T-helper 1 cell treated with Interleukin-12 subunit alpha and Interleukin-12 subunit beta and Interleukin-4 antibody, amounts not matched to agents 30 μg/mL and 1 μg/mL, for 36 hours (primary cell): Measurements from ENCODE around the gene DMWD.

ENCODE experiments used
- H3K27ac Mint-ChIP-seq: one replicate; pipeline ENCODE4 v1.8.0; 2021; ENCODE audit warnings: mild to moderate bottlenecking, mixed read lengths
- H3K27me3 Mint-ChIP-seq: one replicate; pipeline ENCODE4 v1.8.0; 2021; ENCODE audit warnings: low read depth, mixed read lengths
- H3K36me3 Mint-ChIP-seq: one replicate; pipeline ENCODE4 v1.8.0; 2021; ENCODE audit warnings: low read depth, mixed read lengths
- H3K4me1 Mint-ChIP-seq: one replicate; pipeline ENCODE4 v1.8.0; 2021; ENCODE audit warnings: low read depth, mixed read lengths
- H3K4me3 Mint-ChIP-seq: one replicate; pipeline ENCODE4 v1.8.0; 2021; ENCODE audit warnings: mild to moderate bottlenecking, moderate library complexity, mixed read lengths
- H3K9me3 Mint-ChIP-seq: one replicate; pipeline ENCODE4 v1.8.0; 2021; ENCODE audit warnings: mixed read lengths

DMWD gene

GRCh38 chr19:45821103-45821521, 28.5 kb upstream of the DMWD start:
- Mint-ChIP-seq H3K9me3 (no peaks in the 10 kb centered on the region), H3K27me3 (no peaks in the 10 kb centered on the region), H3K4me3 (no peak overlapping the region), H3K36me3 (peaks cover 20% of the 10 kb centered on the region), H3K27ac (no peak overlapping the region), H3K4me1 (peaks cover 2% of the 10 kb centered on the region)

DNA sequence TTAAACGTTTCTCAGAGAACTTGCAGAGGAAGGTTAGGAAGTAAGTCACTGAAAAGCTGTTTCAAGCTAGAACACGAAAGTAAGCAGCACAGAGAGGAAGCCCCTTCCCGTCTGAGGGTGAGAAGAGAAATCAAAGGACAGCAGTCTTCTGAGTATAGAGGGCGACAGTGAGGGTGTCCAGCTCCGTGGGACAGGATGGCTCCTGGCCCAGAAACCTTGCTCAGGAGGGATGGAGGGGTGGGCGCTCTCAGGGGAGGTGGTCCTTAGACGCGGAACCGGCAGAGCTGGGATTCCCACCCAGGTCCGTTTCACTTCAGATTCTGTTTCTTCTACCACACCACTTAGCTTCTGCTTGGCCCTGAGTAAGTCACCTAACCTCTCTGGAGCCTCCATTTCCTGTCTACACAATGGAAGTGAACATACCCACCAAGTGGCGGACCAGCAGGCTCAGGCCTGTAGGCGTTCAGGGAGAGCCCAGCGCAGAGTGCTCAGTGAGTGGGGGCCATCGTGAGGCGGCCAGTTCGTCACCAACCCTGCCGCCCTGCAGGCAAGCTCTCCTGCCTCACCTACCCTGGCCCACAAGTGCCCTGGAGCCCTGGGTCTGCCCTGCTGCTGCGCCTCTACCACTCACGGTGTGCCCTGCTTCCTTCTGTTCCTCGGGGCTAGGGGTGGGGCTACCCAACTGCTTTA, 27.9 kb upstream of the DMWD start:
- Mint-ChIP-seq H3K4me3 (no peak overlapping the region), H3K9me3 (no peaks in the 10 kb centered on the region), H3K4me1 (peaks cover 2% of the 10 kb centered on the region), H3K27ac (no peak overlapping the region), H3K36me3 (peaks cover 18% of the 10 kb centered on the region), H3K27me3 (no peaks in the 10 kb centered on the region)

- H3K4me1 Mint-ChIP-seq = peaks cover 2% of the 10 kb centered on the region
- no peaks in the 10 kb centered on the region for H3K27me3 Mint-ChIP-seq
- H3K36me3 Mint-ChIP-seq = peaks cover 16% of the 10 kb centered on the region
- no peak overlapping the region for H3K27ac Mint-ChIP-seq
- no peaks in the 10 kb centered on the region for H3K9me3 Mint-ChIP-seq
- no peak overlapping the region for H3K4me3 Mint-ChIP-seq
These were observed 27.1 kb upstream of the DMWD start for GRCh38 chr19:45819769-45820168.

- Mint-ChIP-seq H3K4me1 (peaks cover 2% of the 10 kb centered on the region), H3K27ac (no peak overlapping the region), H3K4me3 (no peak overlapping the region)
These were observed 25.2 kb upstream of the DMWD start for GRCh38 chr19:45817725-45818301.

GRCh38 chr19:45817010-45817724, 24.5 kb upstream of the DMWD start:
- H3K27me3 Mint-ChIP-seq = no peaks in the 10 kb centered on the region
- no peak overlapping the region for H3K4me3 Mint-ChIP-seq
- peaks cover 5% of the 10 kb centered on the region for H3K36me3 Mint-ChIP-seq
- H3K9me3 Mint-ChIP-seq = no peaks in the 10 kb centered on the region
- no peak overlapping the region for H3K27ac Mint-ChIP-seq
- peaks cover 2% of the 10 kb centered on the region for H3K4me1 Mint-ChIP-seq

More at GRCh38 chr19:45817725-45818301, 25.2 kb upstream of the DMWD start:
- Mint-ChIP-seq H3K36me3 (peaks cover 5% of the 10 kb centered on the region), H3K9me3 (no peaks in the 10 kb centered on the region), H3K27me3 (no peaks in the 10 kb centered on the region)

GRCh38 chr19:45816236-45817009, 23.8 kb upstream of the DMWD start:
- H3K4me3 Mint-ChIP-seq = no peak overlapping the region

GRCh38 chr19:45815481-45816216, 23.0 kb upstream of the DMWD start:
- Mint-ChIP-seq H3K4me1 (peaks cover 2% of the 10 kb centered on the region), H3K9me3 (no peaks in the 10 kb centered on the region), H3K36me3 (peaks cover 2% of the 10 kb centered on the region), H3K27ac (no peak overlapping the region), H3K27me3 (no peaks in the 10 kb centered on the region), H3K4me3 (no peak overlapping the region)

More at GRCh38 chr19:45816236-45817009, 23.8 kb upstream of the DMWD start:
- Mint-ChIP-seq H3K27ac (no peak overlapping the region), H3K9me3 (no peaks in the 10 kb centered on the region), H3K4me1 (peaks cover 2% of the 10 kb centered on the region), H3K27me3 (no peaks in the 10 kb centered on the region), H3K36me3 (peaks cover 5% of the 10 kb centered on the region)

DNA sequence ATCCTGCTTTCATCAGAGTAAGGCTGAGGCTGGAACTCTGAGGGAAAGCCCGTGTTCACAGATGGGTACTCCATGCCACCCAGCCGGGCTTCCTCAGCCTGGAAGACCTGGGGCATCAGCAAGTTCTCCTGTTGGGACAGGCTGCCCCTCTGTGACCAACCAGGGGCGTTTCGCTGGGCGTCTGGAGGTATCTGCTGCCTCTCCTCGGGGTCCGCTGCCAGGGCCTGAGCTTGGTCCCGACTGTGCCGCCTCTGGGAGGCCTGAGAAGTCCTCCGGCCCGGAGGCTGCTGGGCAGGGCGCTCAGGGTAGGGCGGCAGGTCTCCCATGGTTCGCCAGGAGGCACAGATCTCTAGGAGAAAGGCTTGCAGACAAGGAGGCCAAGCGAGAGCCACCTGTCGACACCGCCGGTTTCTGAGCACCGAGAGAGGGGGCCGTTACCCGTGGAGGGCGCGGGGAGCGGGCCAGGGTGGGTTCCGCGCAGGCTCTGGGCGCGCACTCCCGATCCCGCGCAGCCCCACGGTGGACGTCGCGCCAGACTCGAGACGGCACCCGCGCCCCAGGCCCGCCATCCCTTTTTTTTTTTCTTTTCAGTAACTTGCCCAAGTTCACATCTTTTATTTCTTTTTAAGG, 22.3 kb upstream of the DMWD start, which contains the start of gene RSPH6A:
Gene RSPH6A (minus strand): TSS at position 458 of the 630 bp plus-strand sequence. CDS start 132 bp downstream, at position 326.
- Mint-ChIP-seq H3K36me3 (peaks cover 2% of the 10 kb centered on the region), H3K9me3 (no peaks in the 10 kb centered on the region), H3K27ac (no peak within 1 kb of the TSS), H3K4me1 (peaks cover 7% of the 10 kb centered on the region), H3K27me3 (no peaks in the 10 kb centered on the region), H3K4me3 (no peak within 1 kb of the TSS)

DNA sequence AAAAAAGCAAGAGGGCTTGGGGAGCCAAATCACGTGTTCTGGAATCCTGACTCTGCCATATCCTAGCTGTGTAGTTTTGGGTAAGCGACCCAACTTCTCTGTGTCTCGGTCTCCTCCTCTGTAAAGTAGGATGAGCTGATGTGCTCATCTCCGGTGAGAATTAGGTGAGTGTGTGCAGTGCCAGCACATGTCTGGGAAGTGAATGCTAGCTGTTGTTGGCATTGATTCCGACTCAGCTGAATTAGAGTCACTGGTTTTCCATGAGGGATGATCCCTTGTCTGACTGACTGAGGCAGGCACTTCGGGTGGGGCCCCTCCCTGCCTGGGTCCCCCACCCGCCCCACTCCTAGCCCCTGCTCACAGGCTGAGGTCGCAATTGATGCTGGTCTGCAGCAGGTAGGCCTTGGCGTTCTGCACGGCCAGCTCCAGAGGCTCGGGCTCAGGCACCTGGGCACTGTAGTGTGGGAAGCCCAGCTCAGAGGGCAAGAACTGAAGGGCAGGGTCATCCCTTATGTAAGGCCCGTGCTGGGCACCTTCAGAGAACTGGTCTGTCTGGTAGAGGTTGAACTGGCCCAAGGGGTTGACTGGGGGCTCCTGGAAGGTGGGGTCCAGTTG, 21.6 kb upstream of the DMWD start:
- Mint-ChIP-seq H3K27ac (no peak overlapping the region), H3K9me3 (no peaks in the 10 kb centered on the region), H3K36me3 (no peaks in the 10 kb centered on the region), H3K4me3 (no peak overlapping the region), H3K27me3 (no peaks in the 10 kb centered on the region), H3K4me1 (peaks cover 13% of the 10 kb centered on the region)

GRCh38 chr19:45812297-45812696, 19.7 kb upstream of the DMWD start:
- H3K36me3 Mint-ChIP-seq = no peaks in the 10 kb centered on the region
- peaks cover 14% of the 10 kb centered on the region for H3K4me1 Mint-ChIP-seq
- H3K27ac Mint-ChIP-seq = no peak overlapping the region
- H3K27me3 Mint-ChIP-seq = no peaks in the 10 kb centered on the region
- H3K4me3 Mint-ChIP-seq = no peak overlapping the region
- H3K9me3 Mint-ChIP-seq = no peaks in the 10 kb centered on the region

GRCh38 chr19:45809643-45810159, 17.1 kb upstream of the DMWD start:
- Mint-ChIP-seq H3K36me3 (no peaks in the 10 kb centered on the region), H3K27me3 (peaks cover 7% of the 10 kb centered on the region), H3K4me3 (no peak overlapping the region), H3K9me3 (no peaks in the 10 kb centered on the region), H3K4me1 (peaks cover 12% of the 10 kb centered on the region), H3K27ac (no peak overlapping the region)

- Mint-ChIP-seq H3K27me3 (peaks cover 17% of the 10 kb centered on the region), H3K27ac (no peak overlapping the region), H3K36me3 (no peaks in the 10 kb centered on the region), H3K4me3 (no peak overlapping the region), H3K4me1 (peaks cover 12% of the 10 kb centered on the region), H3K9me3 (no peaks in the 10 kb centered on the region)
These were observed 13.1 kb upstream of the DMWD start for GRCh38 chr19:45805719-45806118.

DNA sequence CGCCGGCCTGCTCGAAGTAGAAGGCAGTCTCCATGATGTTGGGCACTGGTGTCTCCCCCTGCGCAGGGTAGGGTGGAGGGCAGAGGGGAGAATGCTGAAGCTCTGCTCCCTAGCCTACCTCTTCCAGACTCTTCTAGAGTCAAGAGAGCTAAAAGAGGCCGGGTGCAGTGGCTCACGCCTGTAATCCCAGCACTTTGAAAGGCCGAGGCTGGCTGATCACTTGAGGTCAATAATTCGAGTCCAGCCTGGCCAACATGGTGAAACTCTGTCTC, 12.2 kb upstream of the DMWD start:
- H3K36me3 Mint-ChIP-seq = no peaks in the 10 kb centered on the region
- H3K27ac Mint-ChIP-seq = no peak overlapping the region
- H3K9me3 Mint-ChIP-seq = no peaks in the 10 kb centered on the region
- peaks cover 7% of the 10 kb centered on the region for H3K4me1 Mint-ChIP-seq
- H3K27me3 Mint-ChIP-seq = peaks cover 23% of the 10 kb centered on the region
- H3K4me3 Mint-ChIP-seq = no peak overlapping the region
